Measurements from ENCODE around the gene ST8SIA6. TPM values are rescaled to one million over a fixed set of nuclear protein-coding genes. Genes with fewer than 3 reads are reported as not detected.

The ST8SIA6 gene, protein sequence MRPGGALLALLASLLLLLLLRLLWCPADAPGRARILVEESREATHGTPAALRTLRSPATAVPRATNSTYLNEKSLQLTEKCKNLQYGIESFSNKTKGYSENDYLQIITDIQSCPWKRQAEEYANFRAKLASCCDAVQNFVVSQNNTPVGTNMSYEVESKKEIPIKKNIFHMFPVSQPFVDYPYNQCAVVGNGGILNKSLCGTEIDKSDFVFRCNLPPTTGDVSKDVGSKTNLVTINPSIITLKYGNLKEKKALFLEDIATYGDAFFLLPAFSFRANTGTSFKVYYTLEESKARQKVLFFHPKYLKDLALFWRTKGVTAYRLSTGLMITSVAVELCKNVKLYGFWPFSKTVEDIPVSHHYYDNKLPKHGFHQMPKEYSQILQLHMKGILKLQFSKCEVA
- total RNA-seq: 0.29 and 2.3 TPM in 2 replicates

DNA sequence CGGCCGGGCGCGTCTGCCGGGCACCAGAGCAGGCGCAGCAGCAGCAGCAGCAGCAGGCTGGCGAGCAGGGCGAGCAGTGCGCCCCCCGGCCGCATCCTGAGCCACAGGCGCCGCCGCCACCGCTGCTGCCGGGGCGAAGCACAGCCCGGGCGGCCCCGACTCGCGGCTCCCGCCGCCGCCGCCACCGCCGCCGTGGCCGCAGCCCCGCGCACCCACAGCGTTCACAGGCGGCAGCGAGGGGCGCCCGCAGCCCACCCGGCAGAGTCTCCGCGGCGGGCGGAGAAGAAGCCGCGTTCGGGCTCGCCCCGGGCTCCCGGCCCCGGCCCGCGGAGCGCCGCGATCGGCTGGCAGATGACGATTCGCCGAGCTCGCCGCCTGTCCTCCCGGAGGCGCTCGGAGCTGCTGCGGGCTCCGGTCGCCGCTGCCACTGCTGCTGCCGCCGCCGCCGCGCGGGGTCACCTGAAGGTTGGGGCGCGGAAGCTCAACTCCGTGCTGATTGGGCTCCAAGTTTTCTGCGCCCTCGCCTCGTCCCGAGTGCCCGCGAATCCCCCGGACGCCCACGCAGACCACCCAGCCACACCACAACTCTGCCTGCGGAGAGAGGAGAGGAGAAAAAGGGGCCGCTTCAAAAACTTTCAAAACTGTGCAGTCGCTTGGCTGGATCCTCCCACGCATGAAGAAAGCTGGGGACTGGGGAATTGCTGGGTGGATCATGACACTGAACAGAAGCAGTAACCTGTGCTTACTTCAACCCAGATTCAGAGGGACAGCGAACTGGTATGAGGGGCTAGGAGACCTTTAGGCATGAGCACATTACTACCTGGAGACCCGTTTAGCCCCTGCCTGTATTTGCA, at the start of gene ST8SIA6:
Gene ST8SIA6, minus strand, starts transcription at position 435 of the 854 bp plus-strand sequence. Its CDS starts 340 bp downstream, at position 95.

Small RNA genes lying within 50 kb of the gene (small RNA-seq; reads per million reads assigned to genes)
- gene RF00019: not detected

Other genes starting within 250 kb of the ST8SIA6 start
- 7,081 and 8,810 TPM in 2 replicates for gene VIM, start 226.4 kb downstream of the ST8SIA6 start, total RNA-seq
- gene HACD1, start 162.8 kb upstream of the ST8SIA6 start, total RNA-seq: 23.4 and 27.6 TPM in 2 replicates
- 28.6 and 35.8 TPM in 2 replicates for gene STAM, start 189.6 kb upstream of the ST8SIA6 start, total RNA-seq